ENCODE data around the gene BLID.

The BLID gene

GRCh38 chr11:122139595-122139866, 23.5 kb upstream of the BLID start:
- no peak for DNase-seq

GRCh38 chr11:122138744-122139594, 23.0 kb upstream of the BLID start:
- peak; percentile 74 for DNase-seq

- no peak for DNase-seq
Observed at GRCh38 chr11:122137078-122137793, 21.2 kb upstream of the BLID start.

- no peak for DNase-seq
Observed at GRCh38 chr11:122131126-122131525, 15.1 kb upstream of the BLID start.

GRCh38 chr11:122128146-122128545, 12.1 kb upstream of the BLID start:
- no peak for DNase-seq

GRCh38 chr11:122127020-122127419, 11.0 kb upstream of the BLID start:
- DNase-seq, result no peak

- DNase-seq, result no peak
Observed at GRCh38 chr11:122126024-122126688, 10.1 kb upstream of the BLID start.

GRCh38 chr11:122123263-122123929, 7.4 kb upstream of the BLID start:
- no peak for DNase-seq

- no peak for DNase-seq
Observed at GRCh38 chr11:122122179-122122578, 6.2 kb upstream of the BLID start.

- no peak for DNase-seq
Observed at GRCh38 chr11:122120096-122120495, 4.1 kb upstream of the BLID start.

GRCh38 chr11:122116591-122116990, 576 bp upstream of the BLID start:
- no peak for DNase-seq

GRCh38 chr11:122114976-122115375, 1.0 kb downstream of the BLID start:
- DNase-seq, result no peak

- no peak for DNase-seq
Observed at GRCh38 chr11:122113836-122114825, 1.9 kb downstream of the BLID start.

- no peak for DNase-seq
Observed at GRCh38 chr11:122112470-122113365, 3.3 kb downstream of the BLID start.

GRCh38 chr11:122109932-122110331, 6.1 kb downstream of the BLID start:
- DNase-seq, result no peak

- no peak for DNase-seq
Observed at GRCh38 chr11:122108828-122109227, 7.2 kb downstream of the BLID start.

GRCh38 chr11:122108192-122108799, 7.7 kb downstream of the BLID start:
- DNase-seq, result peak; percentile 82

GRCh38 chr11:122107566-122107965, 8.4 kb downstream of the BLID start:
- no peak for DNase-seq

GRCh38 chr11:122107045-122107444, 9.0 kb downstream of the BLID start:
- no peak for DNase-seq

- DNase-seq, result peak; percentile 43
Observed at GRCh38 chr11:122105044-122105758, 10.8 kb downstream of the BLID start.

Measured in NCI-H1092 treated with DMSO at 0.1 percent for 48 hours (cell line).